Fibroblast of mammary gland (primary cell): Measurements from ENCODE around the gene APBA2.

Experiments
- DNase-seq: peaks from one replicate; pipeline ENCODE4 v3.0.0-alpha.2; 2010; ENCODE audit warnings: low read depth
- H3K4me3 ChIP-seq: 2 replicates; pipeline ENCODE4 v1.5.1; 2011; ENCODE audit warnings: low read depth, mild to moderate bottlenecking, low read length, moderate library complexity; ENCODE audit not compliant: control insufficient read depth
- CTCF ChIP-seq: conservative IDR thresholded peaks from 2 replicates; pipeline ENCODE4 v1.5.1; 2011; ENCODE audit warnings: low read depth, low read length, inconsistent platforms; ENCODE audit not compliant: control insufficient read depth, insufficient read depth

Gene APBA2

GRCh38 chr15:29116970-29117700 is 231.4 kb downstream of the APBA2 start:
- H3K4me3 ChIP-seq = no peak overlapping the region
- no peak for TF ChIP-seq CTCF
- DNase-seq = no peak

GRCh38 chr15:29117778-29118177 is 232.0 kb downstream of the APBA2 start:
- DNase-seq = no peak
- no peak for TF ChIP-seq CTCF
- no peak overlapping the region for H3K4me3 ChIP-seq

- DNase-seq = no peak
- no peak overlapping the region for H3K4me3 ChIP-seq
- TF ChIP-seq CTCF = no peak
Observed at GRCh38 chr15:29119847-29120246, 234.1 kb downstream of the APBA2 start.

GRCh38 chr15:29120593-29121368 is 235.0 kb downstream of the APBA2 start:
- no peak for TF ChIP-seq CTCF
- H3K4me3 ChIP-seq = no peak overlapping the region
- no peak for DNase-seq

- DNase-seq = no peak
- TF ChIP-seq CTCF = no peak
- H3K4me3 ChIP-seq = no peak overlapping the region
Observed at GRCh38 chr15:29121369-29121656, 235.5 kb downstream of the APBA2 start.

GRCh38 chr15:29121907-29122306 is 236.1 kb downstream of the APBA2 start:
- TF ChIP-seq CTCF = no peak
- no peak for DNase-seq
- no peak overlapping the region for H3K4me3 ChIP-seq
